Type B pancreatic cell (in vitro differentiated cells): ENCODE results near the gene EPG5. TPM values are rescaled to one million over a fixed set of nuclear protein-coding genes. Genes with fewer than 3 reads are reported as not detected.

Experiments used
- DNase-seq: peaks from one replicate; pipeline ENCODE4 v3.0.0; 2021; ENCODE audit warnings: mixed read lengths; ENCODE audit not compliant: unreplicated experiment; ENCODE audit errors: extremely low spot score
- H3K27ac Mint-ChIP-seq: 2 replicates; pipeline ENCODE4 v1.8.0; 2021; ENCODE audit warnings: mild to moderate bottlenecking, mixed read lengths
- H3K27me3 Mint-ChIP-seq: 2 replicates; pipeline ENCODE4 v1.8.0; 2021; ENCODE audit warnings: mixed read lengths
- H3K36me3 Mint-ChIP-seq: 2 replicates; pipeline ENCODE4 v1.8.0; 2021; ENCODE audit warnings: mixed read lengths
- H3K4me1 Mint-ChIP-seq: one replicate; pipeline ENCODE4 v1.8.0; 2021; ENCODE audit warnings: mixed read lengths; ENCODE audit not compliant: unreplicated experiment
- H3K4me3 Mint-ChIP-seq: 2 replicates; pipeline ENCODE4 v1.8.0; 2021; ENCODE audit warnings: mild to moderate bottlenecking, mixed read lengths
- H3K9me3 Mint-ChIP-seq: 2 replicates; pipeline ENCODE4 v1.8.0; 2021; ENCODE audit warnings: mixed read lengths
- total RNA-seq: library from RNA; stranded (reverse); gene quantifications from 2 replicates; pipeline ENCODE4 v1.2.1, GENCODE V29; 2021; ENCODE audit warnings: low replicate concordance
- TF ChIP-seq, protein P1 (sequence below): fragments of 200-600 bp; sonication (generic); conservative IDR thresholded peaks from 2 replicates; pipeline ENCODE4 v1.5.0; 2021; ENCODE audit warnings: antibody characterized with exemption, mild to moderate bottlenecking

Gene EPG5
- total RNA-seq, 1 donor from 2014 or later: 27.9 TPM

DNA sequence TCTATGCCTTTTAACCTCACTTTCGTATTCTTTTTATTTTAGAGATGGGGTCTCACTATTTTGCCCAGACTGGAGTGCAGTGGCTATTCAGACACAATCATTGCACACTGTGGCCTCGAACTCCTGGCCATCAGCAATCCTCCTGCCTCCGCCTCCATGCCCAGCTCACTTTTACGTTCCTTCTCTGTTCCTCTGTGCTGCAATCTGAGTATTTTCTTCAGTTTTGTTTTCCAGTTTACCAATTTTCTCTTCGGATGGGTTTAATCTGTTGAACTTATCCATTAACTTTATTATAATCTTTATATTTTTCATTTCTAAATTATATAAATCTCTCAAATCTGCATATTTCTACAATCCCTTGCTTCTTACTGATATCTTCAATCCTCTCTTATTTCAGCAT lies 103.0 kb downstream of the EPG5 start:
- H3K36me3 Mint-ChIP-seq: peaks cover 69% of the 10 kb centered on the region
- H3K27ac Mint-ChIP-seq: no peak overlapping the region
- no peaks in the 10 kb centered on the region for H3K9me3 Mint-ChIP-seq
- H3K27me3 Mint-ChIP-seq: no peaks in the 10 kb centered on the region
- H3K4me3 Mint-ChIP-seq: no peak overlapping the region
- DNase-seq: no peak
- H3K4me1 Mint-ChIP-seq: no peaks in the 10 kb centered on the region
- TF ChIP-seq, protein P1, sequence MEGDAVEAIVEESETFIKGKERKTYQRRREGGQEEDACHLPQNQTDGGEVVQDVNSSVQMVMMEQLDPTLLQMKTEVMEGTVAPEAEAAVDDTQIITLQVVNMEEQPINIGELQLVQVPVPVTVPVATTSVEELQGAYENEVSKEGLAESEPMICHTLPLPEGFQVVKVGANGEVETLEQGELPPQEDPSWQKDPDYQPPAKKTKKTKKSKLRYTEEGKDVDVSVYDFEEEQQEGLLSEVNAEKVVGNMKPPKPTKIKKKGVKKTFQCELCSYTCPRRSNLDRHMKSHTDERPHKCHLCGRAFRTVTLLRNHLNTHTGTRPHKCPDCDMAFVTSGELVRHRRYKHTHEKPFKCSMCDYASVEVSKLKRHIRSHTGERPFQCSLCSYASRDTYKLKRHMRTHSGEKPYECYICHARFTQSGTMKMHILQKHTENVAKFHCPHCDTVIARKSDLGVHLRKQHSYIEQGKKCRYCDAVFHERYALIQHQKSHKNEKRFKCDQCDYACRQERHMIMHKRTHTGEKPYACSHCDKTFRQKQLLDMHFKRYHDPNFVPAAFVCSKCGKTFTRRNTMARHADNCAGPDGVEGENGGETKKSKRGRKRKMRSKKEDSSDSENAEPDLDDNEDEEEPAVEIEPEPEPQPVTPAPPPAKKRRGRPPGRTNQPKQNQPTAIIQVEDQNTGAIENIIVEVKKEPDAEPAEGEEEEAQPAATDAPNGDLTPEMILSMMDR: no peak

- H3K4me1 Mint-ChIP-seq: no peaks in the 10 kb centered on the region
- peaks cover 75% of the 10 kb centered on the region for H3K36me3 Mint-ChIP-seq
- DNase-seq: no peak
- no peaks in the 10 kb centered on the region for H3K27me3 Mint-ChIP-seq
- no peak overlapping the region for H3K4me3 Mint-ChIP-seq
- H3K9me3 Mint-ChIP-seq: no peaks in the 10 kb centered on the region
- H3K27ac Mint-ChIP-seq: no peak overlapping the region
- TF ChIP-seq, protein P1: no peak
These were observed 103.7 kb downstream of the EPG5 start for GRCh38 chr18:45863469-45863868.

- no peak overlapping the region for H3K4me3 Mint-ChIP-seq
- TF ChIP-seq, protein P1: no peak
- no peaks in the 10 kb centered on the region for H3K4me1 Mint-ChIP-seq
- H3K36me3 Mint-ChIP-seq: peaks cover 73% of the 10 kb centered on the region
- no peak for DNase-seq
- H3K9me3 Mint-ChIP-seq: no peaks in the 10 kb centered on the region
- H3K27me3 Mint-ChIP-seq: no peaks in the 10 kb centered on the region
- H3K27ac Mint-ChIP-seq: no peak overlapping the region
These were observed 105.2 kb downstream of the EPG5 start for GRCh38 chr18:45861926-45862325.

- TF ChIP-seq, protein P1: no peak
- Mint-ChIP-seq H3K36me3 (peaks cover 75% of the 10 kb centered on the region), H3K27ac (no peak overlapping the region), H3K9me3 (no peaks in the 10 kb centered on the region), H3K27me3 (no peaks in the 10 kb centered on the region), H3K4me3 (no peak overlapping the region), H3K4me1 (peaks cover 3% of the 10 kb centered on the region)
- DNase-seq: no peak
These were observed 106.2 kb downstream of the EPG5 start for GRCh38 chr18:45860971-45861370.

- no peaks in the 10 kb centered on the region for H3K9me3 Mint-ChIP-seq
- DNase-seq: no peak
- peaks cover 3% of the 10 kb centered on the region for H3K4me1 Mint-ChIP-seq
- no peaks in the 10 kb centered on the region for H3K27me3 Mint-ChIP-seq
- TF ChIP-seq, protein P1: no peak
- no peak overlapping the region for H3K27ac Mint-ChIP-seq
- peaks cover 75% of the 10 kb centered on the region for H3K36me3 Mint-ChIP-seq
- H3K4me3 Mint-ChIP-seq: no peak overlapping the region
These were observed 106.6 kb downstream of the EPG5 start for GRCh38 chr18:45860492-45860891.

DNA sequence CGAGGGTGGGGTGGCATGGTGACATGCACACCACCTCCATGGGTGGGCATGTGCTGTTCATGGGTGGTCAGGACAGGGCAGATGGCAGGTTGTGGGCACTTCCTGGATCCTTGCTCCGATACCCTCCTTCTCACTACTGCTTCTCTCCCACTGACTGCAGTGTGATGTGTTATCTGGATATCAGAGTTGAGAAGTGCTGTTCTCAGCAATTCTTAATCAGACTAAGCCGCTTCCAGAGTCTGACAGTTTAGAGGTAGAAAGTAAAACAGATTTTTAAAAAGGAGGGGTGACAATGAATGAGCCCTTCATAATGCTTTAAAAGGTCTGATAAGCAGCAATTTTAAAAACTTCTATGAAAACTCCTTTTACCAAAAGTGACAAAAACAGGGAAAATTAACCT lies 107.8 kb downstream of the EPG5 start:
- TF ChIP-seq, protein P1: no peak
- DNase-seq: no peak
- Mint-ChIP-seq H3K27ac (no peak overlapping the region), H3K9me3 (no peaks in the 10 kb centered on the region), H3K27me3 (no peaks in the 10 kb centered on the region), H3K4me3 (no peak overlapping the region), H3K36me3 (peaks cover 69% of the 10 kb centered on the region), H3K4me1 (peaks cover 3% of the 10 kb centered on the region)
